GM12874 (cell line): ENCODE results near the gene APC.
A peak's percentile ranks its signal among the peaks of the same experiment; 100 is the strongest.

Source experiments
- CTCF ChIP-seq: IDR thresholded peaks from 2 replicates; pipeline ENCODE4 v1.5.1; 2011; ENCODE audit warnings: low read depth, mild to moderate bottlenecking, control low read depth, low read length, moderate library complexity; ENCODE audit not compliant: insufficient read depth

APC gene

GRCh38 chr5:112737070-112737462 is 619 bp upstream of the APC start:
- TF ChIP-seq CTCF, result no peak

- TF ChIP-seq CTCF, result no peak
Measured at GRCh38 chr5:112738191-112738560, 491 bp downstream of the APC start.

- TF ChIP-seq CTCF, result no peak
Measured at GRCh38 chr5:112742424-112742823, 4.7 kb downstream of the APC start.

GRCh38 chr5:112743631-112744030 is 5.9 kb downstream of the APC start:
- TF ChIP-seq CTCF, result no peak

DNA sequence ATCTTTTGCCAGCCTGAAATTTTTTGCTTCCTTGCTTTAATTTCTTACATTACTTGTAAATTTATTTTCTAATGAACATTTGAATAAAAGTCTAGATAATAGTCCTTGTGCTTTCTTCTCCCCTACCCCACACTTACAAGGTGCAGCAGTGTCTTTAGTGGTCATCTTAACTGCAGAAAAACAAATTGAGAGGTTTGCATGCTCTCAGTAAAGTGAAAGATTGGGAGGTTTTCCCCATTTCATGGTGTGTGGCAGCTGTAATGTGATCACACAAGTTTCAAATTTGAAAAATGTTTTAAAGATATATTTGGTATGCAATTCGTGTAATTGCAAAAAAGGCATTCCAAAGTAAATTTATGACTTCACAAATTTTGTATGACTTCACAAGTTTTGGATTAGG is 14.7 kb downstream of the APC start:
- no peak for TF ChIP-seq CTCF

GRCh38 chr5:112755703-112756102 is 18.0 kb downstream of the APC start:
- no peak for TF ChIP-seq CTCF

DNA sequence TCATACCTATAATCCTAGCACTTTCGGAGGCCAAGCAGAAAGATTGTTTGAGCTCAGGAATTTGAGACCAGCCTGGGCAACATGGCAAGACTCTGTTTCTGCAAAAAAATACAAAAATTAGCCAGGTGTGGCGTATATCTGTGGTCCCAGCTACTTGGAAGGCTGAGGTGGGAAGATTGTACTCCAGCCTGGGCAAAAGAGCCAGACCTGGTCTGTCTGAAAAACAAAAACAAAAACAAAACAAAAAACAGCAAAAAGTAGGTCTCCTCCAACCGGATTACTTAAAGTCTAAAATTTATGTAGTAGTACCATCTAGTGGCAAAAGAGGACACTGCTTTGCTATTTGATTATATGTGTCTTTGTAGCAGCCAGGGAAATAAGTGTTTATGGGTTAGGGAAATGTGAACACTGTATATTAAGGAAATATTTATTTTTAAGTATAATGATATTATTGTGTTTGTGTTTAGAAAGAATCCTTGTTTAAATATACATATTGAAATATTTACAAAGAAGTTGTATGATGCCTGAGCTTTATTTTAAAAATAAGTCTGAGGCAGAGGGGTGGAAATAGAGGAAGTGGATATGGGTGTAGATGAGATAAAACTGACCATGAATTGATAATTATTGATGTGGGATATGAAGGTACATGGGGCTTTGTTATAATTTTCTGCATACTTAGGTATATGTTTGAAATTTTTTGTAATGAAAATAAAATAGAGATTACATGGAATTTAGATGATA is 20.0 kb downstream of the APC start:
- TF ChIP-seq CTCF, result peak; percentile 45; the same call in 1 of the 2 replicates
